HepG2 (cell line): ENCODE measurements around the gene DHRS1. TPM values are rescaled to one million over a fixed set of nuclear protein-coding genes. Genes with fewer than 3 reads are reported as not detected.
A peak's percentile ranks its signal among the peaks of the same experiment; 100 is the strongest.

Source experiments
- BCL6 ChIP-seq: IDR thresholded peaks from 2 replicates; pipeline ENCODE4 v1.6.1; 2016; ENCODE audit warnings: missing genetic modification reagents, missing compliant biosample characterization
- CENPX ChIP-seq: sonication (generic); formaldehyde crosslinking; IDR thresholded peaks from 2 replicates; pipeline ENCODE4 v1.9.0; 2021; ENCODE audit warnings: mild to moderate bottlenecking, missing genetic modification reagents, moderate library complexity
- ELF3 ChIP-seq: IDR thresholded peaks from 2 replicates; pipeline ENCODE4 v1.6.1; 2016; ENCODE audit warnings: missing genetic modification reagents, missing compliant biosample characterization
- ETV6 ChIP-seq: sonication (generic); formaldehyde crosslinking; conservative IDR thresholded peaks from 2 replicates; pipeline ENCODE4 v1.4.0; 2020; ENCODE audit warnings: missing genetic modification reagents
- FOXP1 ChIP-seq, 2 experiments: fragments of 450-650 bp in 1 of 2; IDR thresholded peaks; 2 replicates each; pipeline ENCODE4 v1.6.1; 2017 to 2018; ENCODE audit warnings: antibody characterized with exemption in 1 of 2
- HMGA1 ChIP-seq: sonication (generic); formaldehyde crosslinking; conservative IDR thresholded peaks from 2 replicates; pipeline ENCODE4 v1.4.0; 2020; ENCODE audit warnings: missing genetic modification reagents
- KDM5A ChIP-seq: fragments of 200-600 bp; sonication (generic); IDR thresholded peaks from 2 replicates; pipeline ENCODE4 v1.7.0; 2018; ENCODE audit warnings: antibody characterized with exemption, mild to moderate bottlenecking, low read length, borderline replicate concordance
- KDM5B ChIP-seq: sonication (generic); formaldehyde crosslinking; IDR thresholded peaks from 2 replicates; pipeline ENCODE4 v1.4.0; 2020; ENCODE audit warnings: missing genetic modification reagents, mild to moderate bottlenecking, borderline replicate concordance
- MED1 ChIP-seq: sonication (generic); formaldehyde crosslinking; IDR thresholded peaks from 2 replicates; pipeline ENCODE4 v1.4.0; 2020; ENCODE audit warnings: missing genetic modification reagents
- NFIB ChIP-seq: sonication (generic); formaldehyde crosslinking; IDR thresholded peaks from 2 replicates; pipeline ENCODE4 v1.9.0; 2021; ENCODE audit warnings: missing genetic modification reagents, mild to moderate bottlenecking, borderline replicate concordance
- NPAS2 ChIP-seq: sonication (generic); formaldehyde crosslinking; IDR thresholded peaks from 2 replicates; pipeline ENCODE4 v1.8.0; 2022; ENCODE audit warnings: mild to moderate bottlenecking, missing genetic modification reagents, borderline replicate concordance
- SOX5 ChIP-seq: IDR thresholded peaks from 2 replicates; pipeline ENCODE4 v1.6.1; 2016; ENCODE audit warnings: borderline replicate concordance
- TMF1 ChIP-seq: sonication (generic); formaldehyde crosslinking; IDR thresholded peaks from 2 replicates; pipeline ENCODE4 v1.8.1; 2022; ENCODE audit warnings: low read depth, missing genetic modification reagents
- TOE1 ChIP-seq: sonication (generic); formaldehyde crosslinking; IDR thresholded peaks from 2 replicates; pipeline ENCODE4 v1.4.0; 2020; ENCODE audit warnings: mild to moderate bottlenecking, missing genetic modification reagents
- ZNF350 ChIP-seq: sonication (generic); formaldehyde crosslinking; IDR thresholded peaks from 2 replicates; pipeline ENCODE4 v1.4.0; 2020; ENCODE audit warnings: mild to moderate bottlenecking, low read depth, missing genetic modification reagents, borderline replicate concordance
- ZNF530 ChIP-seq: sonication (generic); formaldehyde crosslinking; IDR thresholded peaks from 2 replicates; pipeline ENCODE4 v1.5.0; 2020; ENCODE audit warnings: low read depth, mild to moderate bottlenecking, missing genetic modification reagents
- ZNF777 ChIP-seq: sonication (generic); formaldehyde crosslinking; IDR thresholded peaks from 2 replicates; pipeline ENCODE4 v1.4.0; 2020; ENCODE audit warnings: missing genetic modification reagents
- ZNF883 ChIP-seq: sonication (generic); formaldehyde crosslinking; IDR thresholded peaks from 2 replicates; pipeline ENCODE4 v1.5.1; 2020; ENCODE audit warnings: mild to moderate bottlenecking, missing genetic modification reagents; ENCODE audit errors: not compliant biosample characterization
- polyA plus RNA-seq, 8 experiments: library from polyadenylated mRNA; depleted of rRNA in 3 of 8; stranded (reverse) in 7 of 8; unstranded in 1 of 8; fragments of >200 nt; fragmentation: Illumina TruSeq in 4 of 8; extraction: Trizol in 4 of 8; gene quantifications; 2 replicates each; pipeline versions ENCODE4 v1.2.1 to v1.2.3, GENCODE V29; 2011 to 2016; ENCODE audit warnings: low read depth in 4 of 8, missing spikeins in 1 of 8, mixed read lengths in 1 of 8; ENCODE audit not compliant: insufficient read depth in 1 of 8
- total RNA-seq, 5 experiments: library from RNA; depleted of rRNA; stranded (reverse); fragments of >200 nt; fragmentation: Illumina TruSeq; extraction: Trizol; gene quantifications; 2 replicates each; pipeline ENCODE4 v1.2.3, GENCODE V29; 2016; ENCODE audit warnings: low read depth in 1 of 5
- TF ChIP-seq, protein P1 (sequence below): sonication (generic); formaldehyde crosslinking; IDR thresholded peaks from 2 replicates; pipeline ENCODE4 v1.4.0; 2020; ENCODE audit warnings: missing genetic modification reagents
- TF ChIP-seq, protein P2 (sequence below): sonication (generic); formaldehyde crosslinking; IDR thresholded peaks from 2 replicates; pipeline ENCODE4 v1.4.0; 2020; ENCODE audit warnings: missing genetic modification reagents
- TF ChIP-seq, protein P3 (sequence below): sonication (generic); formaldehyde crosslinking; IDR thresholded peaks from 2 replicates; pipeline ENCODE4 v1.8.0; 2022; ENCODE audit warnings: missing genetic modification reagents, mild to moderate bottlenecking, inconsistent platforms, borderline replicate concordance
- TF ChIP-seq, protein P4 (sequence below): sonication (generic); formaldehyde crosslinking; IDR thresholded peaks from 2 replicates; pipeline ENCODE4 v1.5.0; 2020; ENCODE audit warnings: mild to moderate bottlenecking, missing genetic modification reagents
- TF ChIP-seq, protein P5 (sequence below): sonication (generic); formaldehyde crosslinking; IDR thresholded peaks from 2 replicates; pipeline ENCODE4 v1.4.0; 2020; ENCODE audit warnings: missing genetic modification reagents
- TF ChIP-seq, protein P6 (sequence below): IDR thresholded peaks from 2 replicates; pipeline ENCODE4 v1.6.1; 2016; ENCODE audit warnings: missing biosample characterization, missing genetic modification reagents, low read depth

The DHRS1 gene
- total and polyA plus RNA-seq, 2 of the 13 experiments (the other 11 are each of a cell fraction or from before 2014, with no cell fraction given), result 49.8 to 60.8 TPM

DNA sequence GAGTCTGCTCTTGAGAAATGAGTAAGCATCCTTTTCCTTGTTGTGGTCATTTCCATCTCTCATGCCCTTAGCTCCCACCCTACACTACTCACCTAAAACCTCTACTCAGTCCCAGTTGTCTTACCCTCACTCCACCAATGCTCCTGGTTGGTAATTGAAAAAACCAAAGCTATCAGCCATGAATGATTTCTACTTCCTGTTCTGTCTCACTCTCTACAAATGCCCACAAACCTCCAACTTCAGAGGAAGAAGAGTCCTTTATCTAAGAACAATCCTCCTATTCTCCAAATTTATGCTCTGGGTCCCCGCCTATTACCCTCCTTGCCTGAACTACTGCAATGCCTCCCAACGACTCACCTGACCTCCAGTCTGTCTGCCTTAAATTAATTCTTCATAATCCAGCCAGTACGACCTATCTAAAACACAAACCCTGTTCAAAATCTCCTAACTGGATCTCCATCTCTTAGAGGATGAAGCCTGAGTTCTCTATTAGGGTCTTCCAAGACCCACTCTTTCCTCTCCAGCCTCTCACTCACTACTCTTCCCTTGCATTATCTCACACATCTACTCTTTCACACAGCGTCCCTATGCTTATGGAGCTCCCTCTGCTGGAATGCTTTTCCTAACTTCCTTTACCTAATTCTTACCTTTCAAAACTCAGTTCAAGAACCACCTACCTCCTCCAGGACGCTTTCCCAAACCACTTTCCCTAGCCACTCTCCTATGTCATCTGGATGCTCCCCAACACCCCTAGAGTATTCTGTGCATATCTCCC is 2.2 kb downstream of the DHRS1 start (continued):
- TF ChIP-seq, protein P1, sequence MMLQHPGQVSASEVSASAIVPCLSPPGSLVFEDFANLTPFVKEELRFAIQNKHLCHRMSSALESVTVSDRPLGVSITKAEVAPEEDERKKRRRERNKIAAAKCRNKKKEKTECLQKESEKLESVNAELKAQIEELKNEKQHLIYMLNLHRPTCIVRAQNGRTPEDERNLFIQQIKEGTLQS (CRISPR knock-in tag), result no peak
- no peak for TF ChIP-seq TOE1 (CRISPR knock-in tag)
- TF ChIP-seq NFIB (CRISPR knock-in tag), result no peak
- TF ChIP-seq, protein P2, sequence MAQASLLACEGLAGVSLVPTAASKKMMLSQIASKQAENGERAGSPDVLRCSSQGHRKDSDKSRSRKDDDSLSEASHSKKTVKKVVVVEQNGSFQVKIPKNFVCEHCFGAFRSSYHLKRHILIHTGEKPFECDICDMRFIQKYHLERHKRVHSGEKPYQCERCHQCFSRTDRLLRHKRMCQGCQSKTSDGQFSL, result no peak
- no peak for TF ChIP-seq KDM5B (CRISPR knock-in tag)
- peak; percentile 46 for TF ChIP-seq ZNF883
- no peak for TF ChIP-seq NPAS2 (CRISPR knock-in tag)
- TF ChIP-seq CENPX (CRISPR knock-in tag), result no peak
- no peak for TF ChIP-seq FOXP1 (IDR thresholded peaks at IDR 0.05)
- TF ChIP-seq FOXP1 (CRISPR knock-in tag; IDR thresholded peaks at IDR 0.05), result no peak
- TF ChIP-seq, protein P3, sequence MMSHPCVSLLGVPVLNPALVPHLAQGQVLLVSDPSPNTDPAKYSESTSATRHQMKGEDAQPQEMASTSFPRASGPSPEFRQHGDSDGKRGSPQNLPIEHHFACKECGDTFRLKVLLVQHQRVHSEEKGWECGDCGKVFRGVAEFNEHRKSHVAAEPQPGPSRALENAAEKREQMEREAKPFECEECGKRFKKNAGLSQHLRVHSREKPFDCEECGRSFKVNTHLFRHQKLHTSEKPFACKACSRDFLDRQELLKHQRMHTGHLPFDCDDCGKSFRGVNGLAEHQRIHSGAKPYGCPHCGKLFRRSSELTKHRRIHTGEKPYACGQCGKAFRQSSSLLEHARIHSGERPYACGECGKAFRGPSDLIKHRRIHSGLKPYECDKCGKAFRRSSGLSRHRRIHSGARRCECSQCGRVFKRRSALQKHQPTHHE (CRISPR knock-in tag), result no peak
- TF ChIP-seq, protein P4, sequence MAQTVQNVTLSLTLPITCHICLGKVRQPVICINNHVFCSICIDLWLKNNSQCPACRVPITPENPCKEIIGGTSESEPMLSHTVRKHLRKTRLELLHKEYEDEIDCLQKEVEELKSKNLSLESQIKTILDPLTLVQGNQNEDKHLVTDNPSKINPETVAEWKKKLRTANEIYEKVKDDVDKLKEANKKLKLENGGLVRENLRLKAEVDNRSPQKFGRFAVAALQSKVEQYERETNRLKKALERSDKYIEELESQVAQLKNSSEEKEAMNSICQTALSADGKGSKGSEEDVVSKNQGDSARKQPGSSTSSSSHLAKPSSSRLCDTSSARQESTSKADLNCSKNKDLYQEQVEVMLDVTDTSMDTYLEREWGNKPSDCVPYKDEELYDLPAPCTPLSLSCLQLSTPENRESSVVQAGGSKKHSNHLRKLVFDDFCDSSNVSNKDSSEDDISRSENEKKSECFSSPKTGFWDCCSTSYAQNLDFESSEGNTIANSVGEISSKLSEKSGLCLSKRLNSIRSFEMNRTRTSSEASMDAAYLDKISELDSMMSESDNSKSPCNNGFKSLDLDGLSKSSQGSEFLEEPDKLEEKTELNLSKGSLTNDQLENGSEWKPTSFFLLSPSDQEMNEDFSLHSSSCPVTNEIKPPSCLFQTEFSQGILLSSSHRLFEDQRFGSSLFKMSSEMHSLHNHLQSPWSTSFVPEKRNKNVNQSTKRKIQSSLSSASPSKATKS (CRISPR knock-in tag), result no peak
- no peak for TF ChIP-seq ZNF530 (CRISPR knock-in tag)
- TF ChIP-seq, protein P5, sequence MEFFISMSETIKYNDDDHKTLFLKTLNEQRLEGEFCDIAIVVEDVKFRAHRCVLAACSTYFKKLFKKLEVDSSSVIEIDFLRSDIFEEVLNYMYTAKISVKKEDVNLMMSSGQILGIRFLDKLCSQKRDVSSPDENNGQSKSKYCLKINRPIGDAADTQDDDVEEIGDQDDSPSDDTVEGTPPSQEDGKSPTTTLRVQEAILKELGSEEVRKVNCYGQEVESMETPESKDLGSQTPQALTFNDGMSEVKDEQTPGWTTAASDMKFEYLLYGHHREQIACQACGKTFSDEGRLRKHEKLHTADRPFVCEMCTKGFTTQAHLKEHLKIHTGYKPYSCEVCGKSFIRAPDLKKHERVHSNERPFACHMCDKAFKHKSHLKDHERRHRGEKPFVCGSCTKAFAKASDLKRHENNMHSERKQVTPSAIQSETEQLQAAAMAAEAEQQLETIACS (CRISPR knock-in tag), result no peak
- peak; percentile 96 for TF ChIP-seq ELF3
- TF ChIP-seq SOX5 (CRISPR knock-in tag), result no peak; the same call in 1 of the 2 replicates
- no peak for TF ChIP-seq BCL6
- TF ChIP-seq ETV6, result peak; percentile 43; the same call in 1 of the 2 replicates
- TF ChIP-seq, protein P6, sequence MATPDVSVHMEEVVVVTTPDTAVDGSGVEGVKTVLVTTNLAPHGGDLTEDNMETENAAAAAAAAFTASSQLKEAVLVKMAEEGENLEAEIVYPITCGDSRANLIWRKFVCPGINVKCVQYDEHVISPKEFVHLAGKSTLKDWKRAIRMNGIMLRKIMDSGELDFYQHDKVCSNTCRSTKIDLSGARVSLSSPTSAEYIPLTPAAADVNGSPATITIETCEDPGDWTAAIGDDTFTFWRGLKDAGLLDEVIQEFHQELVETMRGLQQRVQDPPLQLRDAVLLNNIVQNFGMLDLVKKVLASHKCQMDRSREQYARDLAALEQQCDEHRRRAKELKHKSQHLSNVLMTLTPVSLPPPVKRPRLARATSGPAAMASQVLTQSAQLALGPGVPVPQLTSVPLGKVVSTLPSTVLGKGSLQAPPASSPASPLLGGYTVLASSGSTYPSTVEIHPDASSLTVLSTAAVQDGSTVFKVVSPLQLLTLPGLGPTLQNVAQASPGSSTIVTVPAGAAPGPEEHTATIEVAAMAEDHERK, result no peak
- peak; percentile 36; the same call in 1 of the 2 replicates for TF ChIP-seq MED1 (CRISPR knock-in tag)
- no peak for TF ChIP-seq HMGA1
- TF ChIP-seq ZNF777 (CRISPR knock-in tag), result no peak
- TF ChIP-seq TMF1 (CRISPR knock-in tag), result no peak
- no peak for TF ChIP-seq ZNF350 (CRISPR knock-in tag)
- no peak for TF ChIP-seq KDM5A
